Measurements from ENCODE around the gene EML4.

DNA sequence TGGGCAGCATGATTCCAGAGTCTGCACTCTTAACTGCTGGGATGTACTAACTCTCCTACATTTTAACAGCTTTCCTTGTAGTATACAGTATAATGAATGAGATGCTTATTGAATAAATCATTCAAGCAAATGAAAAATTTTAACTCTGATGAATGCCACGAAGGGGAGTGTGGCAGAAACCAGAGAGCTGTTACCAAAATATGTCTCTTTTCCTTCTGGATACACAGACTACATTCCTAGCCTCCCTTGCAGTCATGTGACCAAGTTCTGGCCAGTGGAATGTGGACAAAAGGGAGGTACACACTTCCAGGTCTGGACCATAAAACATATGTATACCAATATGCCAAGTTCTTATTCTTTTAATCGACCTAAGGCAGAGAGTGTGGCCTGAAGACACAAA, 1.7 kb upstream of the EML4 start:
- TF ChIP-seq, protein P1, sequence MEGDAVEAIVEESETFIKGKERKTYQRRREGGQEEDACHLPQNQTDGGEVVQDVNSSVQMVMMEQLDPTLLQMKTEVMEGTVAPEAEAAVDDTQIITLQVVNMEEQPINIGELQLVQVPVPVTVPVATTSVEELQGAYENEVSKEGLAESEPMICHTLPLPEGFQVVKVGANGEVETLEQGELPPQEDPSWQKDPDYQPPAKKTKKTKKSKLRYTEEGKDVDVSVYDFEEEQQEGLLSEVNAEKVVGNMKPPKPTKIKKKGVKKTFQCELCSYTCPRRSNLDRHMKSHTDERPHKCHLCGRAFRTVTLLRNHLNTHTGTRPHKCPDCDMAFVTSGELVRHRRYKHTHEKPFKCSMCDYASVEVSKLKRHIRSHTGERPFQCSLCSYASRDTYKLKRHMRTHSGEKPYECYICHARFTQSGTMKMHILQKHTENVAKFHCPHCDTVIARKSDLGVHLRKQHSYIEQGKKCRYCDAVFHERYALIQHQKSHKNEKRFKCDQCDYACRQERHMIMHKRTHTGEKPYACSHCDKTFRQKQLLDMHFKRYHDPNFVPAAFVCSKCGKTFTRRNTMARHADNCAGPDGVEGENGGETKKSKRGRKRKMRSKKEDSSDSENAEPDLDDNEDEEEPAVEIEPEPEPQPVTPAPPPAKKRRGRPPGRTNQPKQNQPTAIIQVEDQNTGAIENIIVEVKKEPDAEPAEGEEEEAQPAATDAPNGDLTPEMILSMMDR (IDR thresholded peaks at IDR 0.05): no peak
- TF ChIP-seq POLR2A (IDR thresholded peaks at IDR 0.05): no peak

Measured in tibial nerve (tissue), 3 donors.